Duodenal mucosa (tissue), 2 donors: Measurements from ENCODE around the gene TAS2R41.

ENCODE experiments used
- H3K27ac ChIP-seq: one replicate; pipeline ENCODE4 v1.7.0; 2013; ENCODE audit warnings: low read depth, low read length
- H3K27me3 ChIP-seq, 2 donors: one replicate each; pipeline ENCODE4 v1.7.0; 2013; ENCODE audit warnings: low read length in 2 of 2, control low read depth in 1 of 2; ENCODE audit not compliant: insufficient read depth in 2 of 2, control insufficient read depth in 1 of 2
- H3K36me3 ChIP-seq, 2 donors: one replicate each; pipeline ENCODE4 v1.7.0; 2013; ENCODE audit warnings: low read length in 2 of 2, control low read depth in 1 of 2; ENCODE audit not compliant: insufficient read depth in 2 of 2, control insufficient read depth in 1 of 2
- H3K4me1 ChIP-seq, 2 donors: one replicate each; pipeline ENCODE4 v1.7.0; 2013; ENCODE audit warnings: low read length in 2 of 2, control low read depth in 1 of 2; ENCODE audit not compliant: insufficient read depth in 2 of 2, control insufficient read depth in 1 of 2
- H3K4me3 ChIP-seq, 2 donors: one replicate each; pipeline ENCODE4 v1.7.0; 2013; ENCODE audit warnings: low read length in 2 of 2, low read depth in 1 of 2
- H3K9ac ChIP-seq, 2 donors: one replicate each; pipeline ENCODE4 v1.7.0; 2013; ENCODE audit warnings: low read length in 2 of 2, low read depth in 1 of 2
- H3K9me3 ChIP-seq, 2 donors: one replicate each; pipeline ENCODE4 v1.7.0; 2013; ENCODE audit warnings: low read length in 2 of 2, control low read depth in 1 of 2; ENCODE audit not compliant: control insufficient read depth in 1 of 2

Gene TAS2R41, protein sequence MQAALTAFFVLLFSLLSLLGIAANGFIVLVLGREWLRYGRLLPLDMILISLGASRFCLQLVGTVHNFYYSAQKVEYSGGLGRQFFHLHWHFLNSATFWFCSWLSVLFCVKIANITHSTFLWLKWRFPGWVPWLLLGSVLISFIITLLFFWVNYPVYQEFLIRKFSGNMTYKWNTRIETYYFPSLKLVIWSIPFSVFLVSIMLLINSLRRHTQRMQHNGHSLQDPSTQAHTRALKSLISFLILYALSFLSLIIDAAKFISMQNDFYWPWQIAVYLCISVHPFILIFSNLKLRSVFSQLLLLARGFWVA

DNA sequence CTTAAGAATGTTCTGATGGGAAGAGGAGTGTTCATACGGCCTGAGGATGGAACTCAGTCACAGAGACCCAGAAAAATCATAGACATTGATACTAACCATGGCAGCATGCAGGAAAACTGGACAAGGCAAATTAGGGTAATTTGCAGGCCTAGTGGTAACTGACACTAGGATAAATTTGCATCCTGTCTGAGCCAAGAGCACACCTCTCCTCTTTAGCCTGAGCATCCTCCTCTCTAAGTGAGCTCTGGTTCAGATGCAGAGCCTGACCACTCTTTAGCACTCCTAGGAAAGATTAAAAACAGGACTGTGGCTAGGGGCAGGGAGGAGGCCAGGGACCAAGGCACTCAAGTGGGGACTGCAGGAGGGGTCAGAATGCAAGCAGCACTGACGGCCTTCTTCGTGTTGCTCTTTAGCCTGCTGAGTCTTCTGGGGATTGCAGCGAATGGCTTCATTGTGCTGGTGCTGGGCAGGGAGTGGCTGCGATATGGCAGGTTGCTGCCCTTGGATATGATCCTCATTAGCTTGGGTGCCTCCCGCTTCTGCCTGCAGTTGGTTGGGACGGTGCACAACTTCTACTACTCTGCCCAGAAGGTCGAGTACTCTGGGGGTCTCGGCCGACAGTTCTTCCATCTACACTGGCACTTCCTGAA, at the start of gene TAS2R41:
Gene TAS2R41, plus strand, starts transcription at position 373 of the 650 bp plus-strand sequence. Its CDS starts 0 bp downstream, at position 373.
- Histone ChIP-seq H3K36me3 (no peaks in the 10 kb centered on the region), H3K9me3 (no peaks in the 10 kb centered on the region), H3K9ac (no peak within 1 kb of the TSS), H3K27me3 (no peaks in the 10 kb centered on the region), H3K4me1 (peaks cover 5 to 8% of the 10 kb centered on the region in 2 donors), H3K4me3 (no peak within 1 kb of the TSS), H3K27ac (no peak within 1 kb of the TSS)

DNA sequence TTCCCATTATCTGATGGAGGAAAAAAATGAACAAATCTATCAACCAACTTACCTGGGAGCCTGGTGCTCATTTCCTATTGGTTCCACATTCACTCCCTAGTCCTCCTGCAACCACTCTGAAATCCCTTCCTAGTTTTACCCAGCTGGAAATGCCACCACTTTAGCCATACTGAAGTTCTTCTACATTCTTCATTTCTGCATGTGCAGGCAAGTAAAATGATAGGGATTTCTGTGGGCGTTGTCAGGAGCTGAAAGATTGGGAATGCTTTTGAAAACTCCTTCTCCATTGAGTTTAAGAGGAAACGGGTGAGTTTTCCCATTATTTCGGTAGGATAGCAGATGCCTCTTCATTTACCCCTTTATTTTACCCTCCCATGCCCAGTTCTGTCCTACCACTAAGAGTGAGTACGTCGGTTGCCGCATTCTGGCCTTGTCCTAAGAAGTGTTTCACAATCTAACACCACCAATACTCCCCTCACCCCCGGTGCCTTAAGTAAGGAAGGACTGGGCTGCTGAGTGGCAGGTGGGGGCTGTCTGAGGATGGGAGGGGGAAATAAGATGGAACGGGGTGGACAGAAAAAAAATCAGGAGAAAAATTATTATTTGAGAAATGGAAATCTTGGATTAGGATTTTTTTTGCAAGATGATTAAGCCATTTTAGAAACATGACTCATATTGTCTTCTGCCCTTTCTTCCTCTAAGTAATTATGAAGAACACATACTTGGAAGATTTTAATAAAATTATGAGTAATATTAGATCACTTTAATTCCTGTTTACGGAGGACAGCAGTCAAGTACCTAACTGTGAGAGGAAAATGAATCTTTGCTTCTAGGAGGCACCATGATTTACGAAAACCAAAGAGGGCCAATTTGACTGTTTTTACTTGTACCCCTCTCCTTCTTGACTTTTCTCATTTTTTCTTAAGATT, 47.6 kb upstream of the TAS2R41 start:
- H3K36me3 ChIP-seq, result no peaks in the 10 kb centered on the region
- H3K9me3 ChIP-seq, result no peaks in the 10 kb centered on the region
- H3K9ac ChIP-seq, result no peak overlapping the region
- no peaks in the 10 kb centered on the region for H3K4me1 ChIP-seq
- H3K4me3 ChIP-seq, result no peak overlapping the region
- H3K27ac ChIP-seq, result no peak overlapping the region
- no peaks in the 10 kb centered on the region for H3K27me3 ChIP-seq

DNA sequence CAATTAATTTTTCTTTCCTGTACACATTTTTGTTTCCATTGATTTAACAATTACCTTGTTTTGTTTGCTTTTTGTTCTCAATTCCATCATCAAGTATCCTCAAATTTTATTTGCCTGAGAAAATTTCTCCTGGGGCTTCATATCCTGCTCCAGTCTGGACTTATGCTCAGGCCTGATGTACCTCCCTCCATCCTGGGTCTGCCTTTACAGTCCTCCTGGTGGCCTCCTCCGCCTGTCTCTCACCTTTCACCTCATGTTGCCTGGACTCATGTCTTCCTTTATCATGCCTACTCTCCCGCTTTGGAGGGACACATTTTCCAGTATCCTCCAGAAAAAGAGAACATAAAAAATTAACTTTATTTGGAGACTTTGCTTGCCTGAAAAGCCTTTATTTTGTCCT, 46.6 kb upstream of the TAS2R41 start:
- H3K27me3 ChIP-seq, result no peaks in the 10 kb centered on the region
- H3K27ac ChIP-seq, result no peak overlapping the region
- H3K4me1 ChIP-seq, result no peaks in the 10 kb centered on the region
- H3K9ac ChIP-seq, result no peak overlapping the region
- no peaks in the 10 kb centered on the region for H3K36me3 ChIP-seq
- no peaks in the 10 kb centered on the region for H3K9me3 ChIP-seq
- H3K4me3 ChIP-seq, result no peak overlapping the region

DNA sequence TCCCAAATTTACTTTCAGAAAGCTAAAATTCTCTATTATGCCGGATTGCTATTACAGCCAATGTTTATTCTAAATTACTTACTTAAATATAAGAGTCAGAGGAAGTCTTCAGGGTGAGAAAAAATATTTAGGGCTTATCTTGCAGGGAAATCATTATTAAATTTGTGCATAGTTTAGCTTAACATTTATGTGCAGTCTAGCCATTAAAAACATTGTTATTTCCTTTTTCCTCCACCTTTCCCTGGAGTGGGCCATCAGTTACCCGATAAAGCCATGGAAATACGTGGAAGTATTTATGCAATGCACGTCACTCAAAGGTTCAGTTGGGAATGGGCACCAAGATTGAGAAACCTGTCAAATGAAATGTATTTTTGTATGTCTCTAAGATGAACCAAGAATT, 43.9 kb upstream of the TAS2R41 start:
- H3K4me3 ChIP-seq, result no peak overlapping the region

DNA sequence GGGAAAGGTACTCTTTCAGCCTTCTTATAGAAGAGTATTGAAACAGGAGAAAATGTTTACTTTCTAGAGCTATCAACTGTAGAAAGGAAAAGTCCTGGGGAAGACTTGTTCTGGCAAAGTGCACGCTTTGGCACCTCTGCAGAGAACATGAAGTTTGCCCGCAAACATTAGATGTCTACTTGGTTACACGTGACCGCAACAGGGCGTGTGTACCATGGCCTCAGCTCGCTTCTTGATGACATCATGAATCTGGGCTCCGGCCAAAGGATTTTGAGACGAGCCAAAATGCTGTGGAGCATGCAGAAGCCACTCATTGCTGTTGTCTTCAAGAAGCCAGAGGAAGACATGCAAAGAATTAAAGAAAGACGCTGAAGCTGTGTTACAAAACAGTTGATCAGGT, 43.0 kb upstream of the TAS2R41 start:
- Histone ChIP-seq H3K9ac (no peak overlapping the region), H3K27ac (no peak overlapping the region), H3K27me3 (no peaks in the 10 kb centered on the region), H3K4me3 (no peak overlapping the region), H3K9me3 (no peaks in the 10 kb centered on the region), H3K36me3 (no peaks in the 10 kb centered on the region), H3K4me1 (peaks cover 0 to 7% of the 10 kb centered on the region in 2 donors)

More for the DNA sequence above, 43.9 kb upstream of the TAS2R41 start:
- no peaks in the 10 kb centered on the region for H3K9me3 ChIP-seq
- H3K9ac ChIP-seq, result no peak overlapping the region
- no peak overlapping the region for H3K27ac ChIP-seq
- no peaks in the 10 kb centered on the region for H3K36me3 ChIP-seq
- no peaks in the 10 kb centered on the region for H3K27me3 ChIP-seq
- H3K4me1 ChIP-seq, result peaks cover 0 to 7% of the 10 kb centered on the region in 2 donors

DNA sequence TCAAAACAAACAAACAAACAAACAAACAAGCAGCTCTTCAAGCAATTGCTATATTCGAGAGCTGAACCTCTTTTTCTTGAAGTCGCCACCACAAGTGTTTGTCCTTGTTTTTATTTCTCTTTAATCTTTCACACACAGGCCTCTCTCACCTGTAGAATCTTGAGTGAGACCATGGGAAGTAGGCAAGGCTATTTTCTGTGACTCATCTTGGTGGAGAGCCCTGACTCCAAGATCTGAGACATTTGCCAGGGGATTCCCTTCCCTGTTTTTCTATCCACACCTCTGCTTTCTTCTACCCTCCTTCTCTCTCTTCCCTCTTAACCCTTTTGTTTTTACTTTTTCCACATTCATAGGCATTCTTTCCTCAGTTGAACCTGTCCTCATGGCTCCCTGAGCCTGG, 42.4 kb upstream of the TAS2R41 start:
- Histone ChIP-seq H3K4me1 (peaks cover 0 to 7% of the 10 kb centered on the region in 2 donors), H3K27me3 (no peaks in the 10 kb centered on the region), H3K9me3 (no peaks in the 10 kb centered on the region), H3K4me3 (no peak overlapping the region), H3K27ac (no peak overlapping the region), H3K9ac (no peak overlapping the region), H3K36me3 (no peaks in the 10 kb centered on the region)

DNA sequence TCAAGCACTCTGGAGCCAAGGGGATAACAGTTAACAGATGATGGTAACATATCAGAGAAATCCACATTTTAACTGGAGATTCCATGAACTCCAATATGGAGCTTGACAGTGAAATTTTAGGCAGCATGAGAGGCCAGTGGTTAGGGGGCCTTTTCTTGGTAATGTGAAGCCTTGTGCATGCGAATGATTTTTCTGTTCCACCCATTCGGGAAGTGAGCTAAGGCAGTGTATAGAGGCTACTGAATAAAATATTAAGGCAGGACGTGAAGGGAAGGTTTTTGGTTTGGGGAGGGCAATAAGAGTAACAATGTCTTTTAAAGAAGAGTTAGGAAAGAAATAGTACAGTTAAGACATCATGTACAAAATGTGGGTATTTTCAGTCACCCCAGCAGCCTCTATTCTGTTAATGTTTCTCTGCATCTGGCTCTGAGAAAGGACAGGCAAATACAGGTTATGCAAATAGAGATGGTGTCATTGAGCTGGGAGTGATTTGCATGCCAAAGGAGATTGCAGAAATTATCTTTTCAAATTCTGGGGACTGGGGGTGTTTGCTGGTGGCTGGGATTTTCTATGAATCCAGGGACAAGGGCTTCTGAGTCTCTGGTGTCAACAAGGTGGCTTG, 41.2 kb upstream of the TAS2R41 start:
- Histone ChIP-seq H3K4me1 (peaks cover 0 to 7% of the 10 kb centered on the region in 2 donors), H3K4me3 (no peak overlapping the region), H3K27ac (no peak overlapping the region), H3K9me3 (no peaks in the 10 kb centered on the region), H3K9ac (no peak overlapping the region), H3K36me3 (no peaks in the 10 kb centered on the region), H3K27me3 (no peaks in the 10 kb centered on the region)

DNA sequence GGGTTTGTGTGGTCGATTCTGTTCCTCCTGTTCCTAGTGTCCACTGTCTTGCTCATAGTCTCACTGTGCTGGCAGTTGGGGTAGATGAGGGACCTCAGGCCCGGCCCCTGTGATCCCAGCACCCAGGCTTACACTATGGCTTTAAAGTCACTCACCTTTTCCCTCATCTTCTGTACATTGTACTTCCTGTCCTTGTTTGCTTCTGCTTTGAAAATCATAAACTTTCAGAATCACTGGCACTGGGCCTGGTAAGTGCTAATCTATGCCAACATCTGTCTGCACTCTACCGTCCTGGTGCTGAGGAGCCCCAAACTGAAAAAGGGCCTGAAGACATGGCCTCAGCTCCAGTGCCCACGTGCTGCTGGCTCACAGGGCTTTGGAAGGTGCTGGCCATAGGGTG, 40.1 kb upstream of the TAS2R41 start:
- no peak overlapping the region for H3K4me3 ChIP-seq
- H3K4me1 ChIP-seq, result peaks cover 0 to 7% of the 10 kb centered on the region in 2 donors
- no peaks in the 10 kb centered on the region for H3K9me3 ChIP-seq
- no peak overlapping the region for H3K27ac ChIP-seq
- no peaks in the 10 kb centered on the region for H3K36me3 ChIP-seq
- H3K9ac ChIP-seq, result no peak overlapping the region
- no peaks in the 10 kb centered on the region for H3K27me3 ChIP-seq

DNA sequence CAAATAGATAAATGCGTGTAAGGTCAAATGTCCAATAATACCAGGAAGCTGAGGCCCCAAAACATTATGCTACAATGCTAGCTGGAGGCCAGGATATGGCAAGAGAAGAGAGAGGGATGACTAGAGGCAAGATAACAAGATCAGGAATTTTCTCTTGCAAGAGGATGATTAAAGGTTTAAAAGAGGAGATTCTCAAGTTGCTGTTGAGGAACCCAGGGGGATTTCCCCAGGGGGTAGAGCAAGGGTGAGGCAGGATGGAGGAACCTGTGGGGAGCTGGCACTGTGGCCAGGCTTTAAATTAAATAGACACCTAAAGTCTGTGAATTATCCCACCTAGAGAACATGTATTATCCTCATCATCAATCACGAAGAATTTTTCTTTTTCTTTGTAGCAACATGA, 37.8 kb upstream of the TAS2R41 start:
- no peaks in the 10 kb centered on the region for H3K27me3 ChIP-seq
- H3K27ac ChIP-seq, result no peak overlapping the region
- H3K9ac ChIP-seq, result no peak overlapping the region
- H3K36me3 ChIP-seq, result no peaks in the 10 kb centered on the region
- no peaks in the 10 kb centered on the region for H3K9me3 ChIP-seq
- no peak overlapping the region for H3K4me3 ChIP-seq
- H3K4me1 ChIP-seq, result peaks cover 0 to 7% of the 10 kb centered on the region in 2 donors
